Kidney (tissue), 14 donors: Measurements from ENCODE around the gene DYNC1I2. TPM values are rescaled to one million over a fixed set of nuclear protein-coding genes. Genes with fewer than 3 reads are reported as not detected.

Experiments used
- DNase-seq, 5 donors: peaks; one replicate each; pipeline ENCODE4 v3.0.0-alpha.2; 2013 to 2020
- FAIRE-seq: peaks from 2 replicates; lab custom pipeline; 2012; peaks lifted over from hg19 to GRCh38; lab: Jason Lieb, UNC
- H3K27ac ChIP-seq, 2 donors: one replicate each; pipeline ENCODE4 v1.7.0; 2013; ENCODE audit warnings: low read depth in 2 of 2, low read length in 2 of 2, inconsistent platforms in 1 of 2
- H3K27me3 ChIP-seq: one replicate; pipeline ENCODE4 v1.7.1; 2013; ENCODE audit warnings: low read length, inconsistent platforms; ENCODE audit not compliant: control insufficient read depth, insufficient read depth
- H3K36me3 ChIP-seq, 3 donors: one replicate each; pipeline versions ENCODE4 v1.7.0 to v1.7.1; 2013; ENCODE audit warnings: low read length in 3 of 3, control low read depth in 1 of 3, inconsistent platforms in 1 of 3; ENCODE audit not compliant: insufficient read depth in 3 of 3, control insufficient read depth in 2 of 3
- H3K4me1 ChIP-seq, 3 donors: one replicate each; pipeline versions ENCODE4 v1.7.0 to v1.7.1; 2013; ENCODE audit warnings: low read length in 3 of 3, inconsistent platforms in 1 of 3, low read depth in 1 of 3; ENCODE audit not compliant: control insufficient read depth in 2 of 3, insufficient read depth in 2 of 3
- H3K4me3 ChIP-seq, 3 donors: one replicate each; pipeline versions ENCODE4 v1.7.0 to v1.8.1; 2013; ENCODE audit warnings: low read length in 3 of 3, control low read depth in 1 of 3, inconsistent platforms in 1 of 3
- H3K9ac ChIP-seq, 3 donors: one replicate each; pipeline versions ENCODE4 v1.7.0 to v1.7.1; 2013; ENCODE audit warnings: low read length in 3 of 3, control low read depth in 1 of 3, inconsistent platforms in 1 of 3
- H3K9me3 ChIP-seq, 3 donors: one replicate each; pipeline versions ENCODE4 v1.7.0 to v1.7.1; 2013; ENCODE audit warnings: low read length in 3 of 3, control low read depth in 1 of 3, inconsistent platforms in 1 of 3; ENCODE audit not compliant: control insufficient read depth in 2 of 3, insufficient read depth in 1 of 3
- CTCF ChIP-seq: IDR thresholded peaks from 3 replicates; pipeline ENCODE4 v1.5.1; 2012; ENCODE audit warnings: mild to moderate bottlenecking, moderate library complexity, borderline replicate concordance; ENCODE audit not compliant: insufficient read depth; ENCODE audit errors: extremely low read depth
- intact Hi-C: fragments of 100-400 bp; cut with DNase I; formaldehyde crosslinking; loops from one replicate; pipeline ENCODE4 v1.11.1; 2022
- polyA plus RNA-seq: library from polyadenylated mRNA; stranded (reverse); fragments of 350-450 nt; fragmentation: Illumina TruSeq; extraction: RNeasy Lipid Tissue Mini Kit (QIAGEN cat#74804); gene quantifications from one replicate; pipeline ENCODE4 v1.2.3, GENCODE V29; 2014; ENCODE audit warnings: low read depth, low replicate concordance; ENCODE audit not compliant: insufficient read depth
- total RNA-seq: library from RNA; stranded (reverse); fragmentation: NEBNext Ultra II Directional; extraction: Animal tissue kit (Norgen Biotek cat#: 25700); gene quantifications from one replicate; pipeline ENCODE4 v1.2.1, GENCODE V29; 2021
- donor health status: control.
- donor health status: control.
- donor health status: control.
- donor health status: control.
- donor health status: control.
- donor health status: DM: yes; HTN: yes; CAD: no.
- donor health status: Normal renal cell carcinoma (clear cell type).

The DYNC1I2 gene
- total and polyA plus RNA-seq, 2 donors from 2014 or later = 81.7 to 108 TPM

- peaks cover 0 to 45% (median 32%) of the 10 kb centered on the region in 3 donors for H3K36me3 ChIP-seq
- H3K27ac ChIP-seq = no peak overlapping the region
- no peak for TF ChIP-seq CTCF
- H3K9ac ChIP-seq = no peak overlapping the region
- FAIRE-seq = no peak
- H3K4me3 ChIP-seq = no peak overlapping the region
- H3K27me3 ChIP-seq = no peaks in the 10 kb centered on the region
- DNase-seq = no peak
- intact Hi-C loops = no loop called here
- H3K4me1 ChIP-seq = no peaks in the 10 kb centered on the region
- H3K9me3 ChIP-seq = no peaks in the 10 kb centered on the region
Measured at GRCh38 chr2:171788316-171788993, 101.2 kb downstream of the DYNC1I2 start.

- FAIRE-seq (no peak), DNase-seq (no peak)
- Histone ChIP-seq H3K27ac (no peak overlapping the region), H3K9ac (no peak overlapping the region), H3K9me3 (no peaks in the 10 kb centered on the region), H3K27me3 (no peaks in the 10 kb centered on the region), H3K4me1 (no peaks in the 10 kb centered on the region), H3K4me3 (no peak overlapping the region), H3K36me3 (peaks cover 0 to 35% (median 25%) of the 10 kb centered on the region in 3 donors)
- no peak for TF ChIP-seq CTCF
- intact Hi-C loops = no loop called here
Measured at GRCh38 chr2:171789956-171790355, 102.7 kb downstream of the DYNC1I2 start.

GRCh38 chr2:171791361-171791760 is 104.1 kb downstream of the DYNC1I2 start:
- peaks cover 0 to 27% (median 20%) of the 10 kb centered on the region in 3 donors for H3K36me3 ChIP-seq
- DNase-seq (peak in 1 of 5 donors; percentile 11), FAIRE-seq (no peak)
- intact Hi-C loops = no loop called here
- no peaks in the 10 kb centered on the region for H3K27me3 ChIP-seq
- H3K27ac ChIP-seq = no peak overlapping the region
- H3K9ac ChIP-seq = no peak overlapping the region
- H3K4me1 ChIP-seq = no peaks in the 10 kb centered on the region
- no peak overlapping the region for H3K4me3 ChIP-seq
- H3K9me3 ChIP-seq = no peaks in the 10 kb centered on the region
- no peak for TF ChIP-seq CTCF
